Amygdala (tissue), 56 donors: Measurements from ENCODE around the gene ANKZF1.

Source experiments
- DNase-seq, 56 donors: peaks; one replicate each; lab custom pipeline; 2025; lab: John Stamatoyannopoulos, UW

Gene ANKZF1

DNA sequence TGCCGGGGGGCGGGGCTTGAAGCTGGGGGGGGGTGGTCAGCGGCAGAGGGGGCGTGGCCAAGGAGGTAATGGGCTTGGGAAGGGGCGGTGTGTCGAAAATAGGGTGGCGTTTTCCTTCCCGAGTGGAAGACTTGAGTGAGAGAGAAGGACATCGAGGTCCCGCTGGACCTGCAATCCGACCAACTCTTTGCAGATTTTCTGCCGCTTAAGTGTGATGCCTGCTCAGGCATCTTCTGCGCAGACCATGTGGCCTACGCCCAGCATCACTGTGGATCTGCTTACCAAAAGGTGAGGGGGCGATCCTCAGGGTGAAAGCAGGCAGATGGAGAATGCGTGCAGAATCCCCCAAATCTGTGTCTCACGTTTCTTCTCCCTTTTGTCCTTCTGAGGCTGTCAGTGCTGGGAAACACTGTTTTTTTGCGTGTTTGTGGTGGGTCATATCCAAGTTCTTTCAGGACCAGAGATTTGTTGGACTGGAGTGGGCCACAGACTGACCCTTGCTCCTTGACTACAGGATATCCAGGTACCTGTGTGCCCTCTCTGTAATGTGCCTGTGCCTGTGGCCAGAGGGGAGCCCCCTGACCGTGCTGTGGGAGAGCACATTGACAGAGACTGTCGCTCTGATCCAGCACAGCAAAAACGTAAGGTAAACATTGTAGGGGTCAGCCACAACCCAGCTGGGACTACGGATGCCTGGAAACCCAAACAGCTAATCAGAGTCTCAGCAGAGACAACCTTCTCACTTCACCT, 22.3 kb upstream of the ANKZF1 start:
- DNase-seq: peak in 5 of 56 donors; percentile 22 to 90 (median 57)

DNA sequence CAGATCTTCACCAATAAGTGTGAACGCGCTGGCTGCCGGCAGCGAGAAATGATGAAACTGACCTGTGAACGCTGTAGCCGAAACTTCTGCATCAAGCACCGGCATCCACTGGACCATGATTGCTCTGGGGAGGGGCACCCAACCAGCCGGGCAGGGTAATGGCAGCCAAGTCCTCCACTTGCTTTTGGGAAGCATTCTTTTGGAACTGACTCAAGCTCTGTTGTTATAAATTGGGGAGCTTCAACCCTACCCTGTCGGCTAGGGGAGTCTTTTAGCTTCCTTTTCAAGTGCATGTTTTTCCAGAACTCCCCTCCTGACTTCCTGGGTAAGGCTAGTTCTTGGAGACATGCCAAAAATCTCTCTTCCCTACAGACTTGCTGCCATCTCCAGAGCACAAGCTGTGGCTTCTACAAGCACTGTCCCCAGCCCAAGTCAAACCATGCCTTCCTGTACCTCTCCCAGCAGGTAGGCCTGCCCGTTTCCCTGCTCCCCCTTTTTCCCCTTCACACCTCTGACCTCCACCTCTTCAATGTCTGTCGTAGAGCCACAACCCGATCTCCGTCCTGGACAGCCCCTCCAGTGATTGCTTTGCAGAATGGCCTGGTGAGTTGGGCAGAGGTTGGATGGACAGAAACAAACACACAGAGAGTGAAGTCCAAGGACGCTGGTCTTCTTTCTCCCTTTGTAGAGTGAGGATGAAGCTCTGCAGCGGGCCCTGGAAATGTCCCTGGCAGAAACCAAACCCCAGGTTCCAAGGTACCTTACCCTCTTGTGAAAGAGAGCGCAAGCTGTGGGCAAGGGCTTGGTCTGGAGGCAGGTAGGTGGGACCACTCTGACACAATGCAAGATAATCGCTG, 21.5 kb upstream of the ANKZF1 start:
- DNase-seq: peak in 1 of 56 donors; percentile 38

DNA sequence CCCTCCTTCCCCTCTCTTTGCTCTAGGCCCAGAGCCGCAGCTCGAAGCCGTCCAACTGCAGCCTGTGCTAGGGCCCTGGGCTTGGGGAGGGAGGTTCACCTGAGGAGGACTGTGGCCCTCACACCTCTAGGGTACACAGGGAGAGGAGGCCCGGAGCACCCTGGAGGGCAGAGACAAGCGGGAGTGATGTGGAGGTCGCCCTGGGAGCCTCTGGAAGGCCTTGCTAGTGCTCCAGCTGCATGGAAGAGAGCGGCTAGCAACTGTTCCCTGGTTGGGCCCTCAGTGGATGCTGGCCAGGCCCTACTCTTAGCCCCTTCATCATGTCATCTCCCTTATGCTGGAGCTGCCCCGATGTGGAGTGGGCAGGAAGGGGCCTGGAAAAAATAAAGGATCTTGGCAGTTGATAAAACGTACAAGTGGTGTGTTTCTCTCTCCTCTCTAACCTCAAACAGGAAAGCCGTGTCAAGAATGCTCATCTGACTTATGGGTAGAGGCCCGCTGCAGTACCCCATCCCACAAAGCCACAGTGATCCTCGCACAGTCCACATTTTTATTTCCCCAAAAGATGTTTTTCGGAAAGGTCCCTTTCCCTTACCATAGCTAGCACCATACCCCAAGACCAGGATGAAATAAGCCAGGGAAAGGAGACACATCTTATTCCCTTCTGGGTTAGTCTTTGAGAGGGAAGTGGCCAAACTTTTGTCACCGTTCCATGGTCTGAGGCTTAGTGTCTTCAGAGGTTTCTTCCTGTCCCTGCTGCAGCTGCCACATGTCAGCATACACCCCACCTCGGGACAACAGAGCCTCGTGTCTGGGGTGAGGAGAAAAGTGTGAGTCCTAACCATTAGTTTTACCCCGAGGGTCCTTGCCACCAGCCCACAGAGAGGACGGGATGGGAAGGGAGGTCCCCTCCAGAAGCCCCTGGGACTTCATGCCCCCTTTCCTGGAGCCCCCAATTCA, 20.1 kb upstream of the ANKZF1 start:
- DNase-seq: no peak

DNA sequence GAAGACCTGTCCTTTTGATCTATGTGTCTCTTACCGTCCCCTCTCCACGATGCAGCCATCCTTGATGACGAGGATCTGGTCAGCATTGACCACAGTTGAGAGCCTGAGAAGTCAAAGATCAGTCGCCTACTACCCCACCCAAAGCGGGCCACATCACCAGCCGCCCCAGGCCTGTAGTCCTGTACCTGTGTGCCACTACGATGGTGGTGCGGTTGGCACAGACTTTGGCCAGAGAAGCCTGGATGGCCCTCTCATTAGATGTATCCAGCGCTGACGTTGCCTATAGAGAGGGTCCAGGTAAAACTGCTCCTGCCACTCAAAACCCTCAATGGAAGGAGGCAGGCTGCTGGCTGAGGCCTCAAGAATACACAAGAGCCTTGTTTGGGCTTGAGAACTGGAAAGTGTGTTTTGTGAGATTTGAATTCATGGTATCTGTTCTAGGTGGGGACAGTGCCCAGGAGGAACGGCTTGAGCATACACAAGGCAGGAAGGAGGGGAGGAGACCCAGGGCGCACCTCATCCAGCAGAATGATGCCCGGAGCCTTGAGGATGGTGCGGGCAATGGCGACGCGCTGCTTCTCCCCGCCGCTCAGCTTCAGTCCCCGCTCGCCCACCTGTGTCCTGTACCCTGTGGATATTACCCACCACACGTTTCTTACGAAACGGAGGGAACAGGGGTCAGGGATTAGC, 19.3 kb upstream of the ANKZF1 start:
- DNase-seq: no peak

DNA sequence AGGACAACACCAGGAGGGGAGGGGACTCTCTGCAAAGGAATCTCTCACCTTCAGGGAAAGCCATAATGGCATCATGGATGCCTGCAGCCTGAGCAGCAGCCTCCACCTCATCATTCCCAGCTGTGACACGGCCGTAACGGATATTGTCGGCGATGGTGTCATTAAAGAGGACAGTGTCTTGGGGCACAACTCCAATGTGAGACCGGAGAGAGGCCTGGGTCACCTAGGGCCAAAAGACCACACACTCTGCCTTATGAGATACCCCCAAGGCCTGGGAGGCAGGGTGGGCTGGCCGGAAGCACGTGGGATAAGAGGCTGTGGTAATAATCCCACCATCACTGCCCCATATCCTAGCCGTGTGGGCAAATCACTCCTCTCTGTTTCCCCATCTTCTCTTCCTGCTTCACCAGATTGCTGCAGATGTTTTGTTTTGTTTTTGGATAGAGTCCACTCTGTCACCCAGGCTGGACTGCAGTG, 18.7 kb upstream of the ANKZF1 start:
- no peak for DNase-seq

DNA sequence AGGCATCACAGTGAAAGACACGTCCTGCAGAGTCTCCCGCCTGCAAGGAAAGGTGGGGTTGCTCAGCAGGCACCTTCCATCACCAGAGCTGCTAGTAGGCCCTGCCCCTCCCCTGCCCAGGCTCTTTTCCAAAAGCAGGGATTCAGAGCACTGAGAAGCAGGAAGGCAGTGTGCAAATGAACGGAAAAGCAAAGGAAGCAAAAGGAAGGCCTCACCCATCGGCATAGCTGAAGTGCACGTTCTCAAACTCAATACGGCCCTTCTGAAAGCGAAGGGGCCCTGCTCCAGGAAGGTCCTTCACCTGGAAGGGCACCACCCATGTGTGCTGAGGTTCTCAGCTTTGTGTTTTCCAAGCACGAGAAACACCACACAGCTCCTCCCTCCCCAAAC, 16.6 kb upstream of the ANKZF1 start:
- DNase-seq: no peak

DNA sequence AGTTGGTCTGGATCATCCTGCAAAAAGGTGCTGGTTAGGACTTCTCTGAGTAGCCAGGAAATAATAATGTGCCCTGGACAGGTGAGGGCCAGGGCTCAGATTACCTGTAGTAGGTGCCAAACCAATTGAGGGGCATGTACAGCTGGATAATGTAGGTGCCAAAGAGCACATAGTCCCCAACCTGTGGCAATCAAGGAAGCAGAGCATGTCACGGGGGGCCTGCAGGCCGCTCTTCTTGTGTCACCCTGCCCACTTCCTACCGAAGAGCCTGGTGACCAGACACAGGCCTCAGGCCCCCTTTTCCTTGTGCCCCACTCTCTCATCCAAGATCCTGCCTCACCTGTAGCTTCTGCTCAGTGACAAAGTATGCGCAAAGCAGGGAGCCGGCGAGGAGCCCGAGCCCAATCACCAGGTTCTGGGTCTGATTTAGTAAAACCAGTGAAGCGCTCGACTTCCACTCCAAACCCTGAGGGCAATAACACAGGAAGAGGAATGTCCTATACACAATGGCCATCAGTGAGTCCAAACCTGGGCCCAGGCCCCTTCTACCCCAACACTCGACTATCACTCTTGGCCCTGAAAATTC, 16.0 kb upstream of the ANKZF1 start:
- DNase-seq: no peak

DNA sequence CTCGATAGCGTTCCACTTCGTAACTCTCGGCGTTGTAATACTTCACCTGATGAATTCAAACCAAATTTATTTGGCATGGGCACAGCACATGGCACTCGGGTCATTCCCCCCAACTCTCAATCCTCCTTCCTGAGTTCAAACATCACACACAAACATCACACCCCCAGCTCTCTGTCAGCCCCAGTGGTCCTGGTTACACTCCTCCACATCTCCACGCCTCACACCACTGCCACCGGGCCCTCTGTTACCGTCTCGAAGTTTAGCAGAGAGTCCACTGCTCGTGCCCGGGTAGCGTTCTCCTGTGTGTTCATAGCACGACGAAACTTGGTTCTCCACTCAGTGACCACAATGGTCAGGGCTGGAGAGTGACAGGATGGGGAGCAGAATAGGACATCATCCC, 15.5 kb upstream of the ANKZF1 start:
- DNase-seq: no peak

DNA sequence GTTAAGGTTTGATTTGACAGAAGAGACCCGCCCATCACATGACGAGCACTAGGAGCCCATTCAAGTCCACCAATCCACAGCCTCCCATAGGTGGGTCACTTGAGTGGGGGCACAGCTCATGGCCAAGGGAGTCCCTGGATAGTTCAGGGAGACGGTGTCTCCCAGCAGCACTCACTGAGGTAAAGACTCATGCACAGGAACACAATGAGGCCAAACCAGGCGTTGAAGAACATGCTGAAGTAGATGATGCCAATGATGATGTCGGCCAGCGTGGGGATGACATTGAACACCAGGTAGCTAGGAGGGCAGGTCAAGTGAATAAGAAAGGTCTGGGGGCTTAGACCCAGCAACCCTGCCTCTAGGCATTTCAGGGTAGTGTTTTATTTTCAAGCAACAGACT, 14.8 kb upstream of the ANKZF1 start:
- DNase-seq: no peak

DNA sequence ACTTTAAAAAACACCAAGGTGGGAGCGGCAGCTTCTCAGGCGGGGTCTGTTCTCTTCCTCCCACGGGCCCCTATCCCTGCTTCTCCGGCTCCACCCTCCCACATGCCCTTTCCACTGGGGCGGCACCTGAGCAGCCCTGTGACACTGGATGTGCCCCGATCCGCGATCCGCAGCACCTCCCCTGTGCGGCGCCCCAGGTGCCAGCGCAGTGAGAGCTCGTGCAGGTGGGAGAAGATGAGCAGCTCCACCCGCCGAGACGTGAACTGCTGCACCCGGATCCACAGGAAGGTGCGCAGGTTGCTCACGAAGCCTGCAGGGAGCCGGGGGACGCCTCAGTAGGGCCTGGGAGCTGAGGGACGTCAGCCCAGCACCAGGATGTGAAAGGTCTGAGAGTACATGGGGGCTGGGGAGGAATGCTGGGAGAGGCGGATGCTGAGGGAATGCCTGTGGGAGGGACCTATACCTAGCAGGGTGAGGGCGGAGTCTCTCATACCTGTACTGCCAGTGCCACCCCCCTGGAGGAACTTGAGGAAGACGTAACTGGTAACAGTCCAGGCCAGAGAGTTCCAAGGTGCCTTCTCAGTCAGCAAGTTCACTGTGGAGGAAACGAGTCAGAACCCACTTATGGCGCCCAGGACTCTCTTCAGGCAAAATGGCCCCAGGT, 13.6 kb upstream of the ANKZF1 start:
- no peak for DNase-seq

DNA sequence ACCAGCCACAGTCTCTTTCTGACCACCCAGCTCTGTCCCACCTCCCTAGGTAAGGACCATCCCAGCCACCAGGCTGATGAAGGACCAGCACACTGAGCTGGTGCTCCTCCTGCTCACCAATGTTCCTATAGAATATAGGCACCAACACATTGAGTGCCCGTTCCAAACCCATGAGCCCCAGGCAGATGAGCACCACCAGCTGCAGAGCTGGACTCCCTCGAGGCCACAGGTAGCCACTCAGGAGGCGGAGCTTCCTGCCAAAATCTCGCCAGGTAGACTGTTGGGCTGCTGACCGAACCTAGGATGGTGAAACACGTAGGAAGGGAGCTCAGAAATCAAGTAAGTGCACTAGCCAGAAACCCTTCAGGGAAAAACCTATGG, 13.1 kb upstream of the ANKZF1 start:
- DNase-seq: no peak

DNA sequence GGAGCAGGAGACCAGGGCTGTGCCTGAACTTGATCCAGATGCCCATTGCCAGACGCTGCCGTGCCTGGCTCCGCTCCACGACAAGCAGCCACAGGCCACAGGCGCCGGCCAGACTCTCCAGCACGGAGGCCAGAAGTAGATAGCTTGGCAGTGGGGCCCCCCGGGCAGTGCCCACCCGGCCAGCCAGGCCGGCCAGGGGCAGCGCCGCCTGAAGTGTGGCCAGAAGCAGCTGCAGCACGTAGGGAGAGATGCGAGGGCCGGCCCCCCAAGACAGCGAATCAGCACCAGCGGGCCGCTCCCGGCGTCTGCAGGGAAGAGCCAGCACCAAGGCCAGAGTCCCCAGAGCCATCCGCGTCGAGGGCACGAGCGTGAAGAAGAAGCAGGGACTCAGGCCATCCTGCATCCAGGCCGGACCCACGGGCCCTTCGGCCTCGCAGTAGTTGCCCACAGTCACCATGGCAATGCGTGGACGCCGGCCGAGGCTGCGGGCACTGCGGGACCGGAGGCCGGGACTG, 11.3 kb upstream of the ANKZF1 start:
- peak in 49 of 56 donors; percentile 26 to 87 (median 67) for DNase-seq

DNA sequence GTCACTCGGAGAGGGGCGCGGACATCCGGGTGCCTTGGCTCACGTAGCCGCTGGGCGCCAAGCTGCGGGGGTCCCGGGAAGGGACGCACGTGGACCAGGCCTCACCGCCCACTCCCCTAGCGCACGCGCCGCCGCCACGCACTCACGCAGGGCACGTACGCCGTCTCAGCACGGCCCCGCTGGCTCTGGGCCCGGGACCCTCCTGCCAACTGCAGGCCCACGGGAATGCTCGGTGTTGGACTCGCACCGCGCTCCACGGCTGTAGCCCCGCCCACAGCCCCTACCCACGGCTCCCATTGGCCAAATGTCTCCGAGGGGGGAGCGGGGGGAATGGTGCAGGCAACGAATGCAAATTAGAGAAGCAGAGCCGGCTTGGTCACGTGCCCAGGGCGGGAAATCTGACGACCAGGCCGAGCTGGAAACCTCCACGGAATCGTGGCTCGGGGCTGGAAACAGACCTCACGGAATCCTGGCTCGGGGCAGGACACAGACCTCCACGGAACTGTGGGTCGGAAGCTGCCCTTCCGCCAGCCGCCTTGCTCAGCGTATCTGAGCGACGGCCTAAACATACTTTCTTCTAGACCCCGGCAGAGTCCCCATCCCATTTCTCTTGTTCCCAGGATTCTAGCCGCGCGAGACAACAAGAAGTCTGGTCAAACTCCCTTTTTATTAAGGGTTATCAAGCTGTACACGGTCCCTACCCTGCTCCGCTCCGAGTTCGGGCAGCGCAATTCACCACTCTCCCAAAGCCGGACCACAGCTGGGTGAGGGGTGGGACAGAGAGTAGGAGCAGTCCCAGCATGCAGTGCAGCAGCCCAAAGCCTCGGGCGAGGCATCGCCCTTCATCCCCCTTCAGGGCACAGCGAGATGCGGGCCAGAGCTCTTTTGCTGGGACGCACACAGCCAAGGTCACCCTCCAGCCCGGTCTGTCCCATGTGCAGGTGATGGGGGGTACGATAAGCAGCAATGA, 10.6 kb upstream of the ANKZF1 start, which contains the start of gene ABCB6:
TSS of gene ABCB6 (minus strand) at position 227 of the 970 bp plus-strand sequence. CDS start 285 bp downstream, outside the sequence.
- DNase-seq: peak; percentile 24 to 99 (median 94)

DNA sequence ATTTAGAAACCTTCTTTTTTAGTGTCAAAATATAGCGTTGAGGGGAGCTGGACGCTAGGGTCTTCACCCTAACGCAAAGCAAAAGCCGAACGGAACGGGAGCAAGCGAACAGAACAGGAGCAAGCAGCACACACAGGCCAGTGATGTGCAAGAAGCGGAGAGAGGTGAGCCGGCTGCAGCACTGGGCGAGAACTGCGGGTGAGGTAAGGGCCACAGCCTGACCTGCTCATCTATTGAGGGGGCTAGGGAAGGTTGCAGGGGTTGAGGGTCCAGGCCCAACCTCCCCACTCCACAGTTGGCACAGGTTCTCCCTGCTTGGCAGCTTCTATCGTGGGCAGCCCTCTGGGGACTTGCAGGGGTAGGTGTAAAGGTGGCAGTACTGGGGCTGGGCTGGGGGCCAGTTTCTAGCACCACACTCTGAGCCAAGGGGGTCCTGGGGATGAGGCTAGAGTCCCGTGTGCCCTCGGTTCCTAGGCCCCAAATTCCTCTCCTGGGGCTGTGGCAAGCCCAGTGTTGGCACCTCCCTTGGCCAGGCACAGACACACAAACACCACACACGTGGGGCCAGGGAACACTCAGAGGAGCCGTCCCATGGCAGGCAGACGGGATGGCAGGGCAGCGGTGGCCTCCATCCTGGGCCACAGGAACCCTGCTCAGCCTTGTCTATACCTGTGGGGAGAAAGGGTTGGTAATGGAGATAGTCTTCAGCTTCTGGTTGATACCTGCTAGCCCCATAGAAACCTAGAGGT, 9.6 kb upstream of the ANKZF1 start:
- no peak for DNase-seq

DNA sequence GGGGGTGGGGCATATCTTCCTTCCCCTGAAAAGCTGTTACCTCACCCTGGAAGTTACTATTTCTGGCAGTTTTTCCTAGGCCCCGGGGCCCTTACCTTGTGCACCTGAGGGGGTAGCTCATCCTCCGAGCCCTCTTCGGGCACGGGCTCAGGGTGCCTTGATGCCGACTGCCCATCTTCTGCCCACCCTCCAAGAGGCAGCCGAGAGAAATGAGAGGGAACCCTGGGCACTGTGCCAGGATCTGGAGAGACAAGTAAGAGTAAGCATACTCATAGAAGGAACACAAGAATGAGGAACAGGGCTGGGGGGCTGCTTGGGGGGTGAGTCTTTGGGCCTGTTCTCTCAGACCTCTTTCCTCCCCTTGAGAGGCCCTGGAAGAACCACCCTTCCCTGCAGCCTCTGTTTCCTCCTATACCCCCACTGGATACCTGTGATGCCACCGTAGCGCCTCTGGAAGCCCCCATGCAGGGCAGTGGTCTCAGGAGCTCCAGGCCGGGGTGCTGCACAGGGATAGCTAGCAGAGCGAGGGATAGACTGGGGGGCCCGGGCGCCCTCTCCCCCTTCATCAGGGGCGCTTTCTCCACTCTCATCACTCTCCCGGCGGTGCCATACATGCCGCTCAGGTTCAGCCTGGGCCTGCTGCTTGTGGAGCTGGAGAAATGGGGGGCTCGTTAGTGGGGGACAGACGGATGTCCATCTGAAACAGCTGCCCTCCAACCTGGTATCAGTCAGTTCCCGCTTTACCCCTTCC, 8.8 kb upstream of the ANKZF1 start:
- no peak for DNase-seq

DNA sequence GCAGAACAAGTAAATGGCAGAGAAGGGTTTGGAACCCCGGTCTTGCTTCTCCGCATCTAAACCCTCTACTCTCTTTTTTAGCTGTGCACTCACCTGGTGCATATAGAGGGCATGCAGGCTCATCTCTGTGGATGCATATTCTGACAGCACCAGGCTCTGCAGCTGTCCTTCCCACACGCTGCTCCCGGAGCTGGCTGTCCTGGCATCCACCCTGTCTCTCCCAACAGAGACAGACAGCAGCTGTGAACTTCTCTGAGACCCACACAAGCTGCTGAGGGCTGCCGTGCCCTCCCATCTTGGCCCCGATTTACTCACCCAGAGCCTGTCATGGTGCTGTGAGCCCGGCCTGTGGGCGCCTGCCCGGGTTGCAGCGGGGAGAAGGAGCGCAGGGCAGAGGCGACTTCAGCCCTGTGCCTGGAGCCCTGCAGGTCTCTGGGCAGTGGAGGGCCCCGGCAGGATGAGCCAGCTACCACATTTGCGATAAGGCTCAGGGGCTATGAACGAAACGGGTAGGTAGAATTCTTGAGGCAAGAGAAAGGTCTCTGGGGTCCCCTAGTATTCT, 7.6 kb upstream of the ANKZF1 start:
- DNase-seq: peak in 1 of 56 donors; percentile 2
